HG02852 (cell line): Measurements from ENCODE around the gene SGF29.
"Not testable (repeated sequence)": the region's sequence is repeated elsewhere in the genome, so short reads cannot be mapped to it uniquely, and the experiment has no call there.

Source experiments
- ATAC-seq: cut with Tn5 transposase; IDR thresholded peaks from one replicate; pipeline ENCODE4 v1.9.1; 2021; ENCODE audit warnings: mild to moderate bottlenecking, moderate library complexity; ENCODE audit not compliant: unreplicated experiment

Gene SGF29

DNA sequence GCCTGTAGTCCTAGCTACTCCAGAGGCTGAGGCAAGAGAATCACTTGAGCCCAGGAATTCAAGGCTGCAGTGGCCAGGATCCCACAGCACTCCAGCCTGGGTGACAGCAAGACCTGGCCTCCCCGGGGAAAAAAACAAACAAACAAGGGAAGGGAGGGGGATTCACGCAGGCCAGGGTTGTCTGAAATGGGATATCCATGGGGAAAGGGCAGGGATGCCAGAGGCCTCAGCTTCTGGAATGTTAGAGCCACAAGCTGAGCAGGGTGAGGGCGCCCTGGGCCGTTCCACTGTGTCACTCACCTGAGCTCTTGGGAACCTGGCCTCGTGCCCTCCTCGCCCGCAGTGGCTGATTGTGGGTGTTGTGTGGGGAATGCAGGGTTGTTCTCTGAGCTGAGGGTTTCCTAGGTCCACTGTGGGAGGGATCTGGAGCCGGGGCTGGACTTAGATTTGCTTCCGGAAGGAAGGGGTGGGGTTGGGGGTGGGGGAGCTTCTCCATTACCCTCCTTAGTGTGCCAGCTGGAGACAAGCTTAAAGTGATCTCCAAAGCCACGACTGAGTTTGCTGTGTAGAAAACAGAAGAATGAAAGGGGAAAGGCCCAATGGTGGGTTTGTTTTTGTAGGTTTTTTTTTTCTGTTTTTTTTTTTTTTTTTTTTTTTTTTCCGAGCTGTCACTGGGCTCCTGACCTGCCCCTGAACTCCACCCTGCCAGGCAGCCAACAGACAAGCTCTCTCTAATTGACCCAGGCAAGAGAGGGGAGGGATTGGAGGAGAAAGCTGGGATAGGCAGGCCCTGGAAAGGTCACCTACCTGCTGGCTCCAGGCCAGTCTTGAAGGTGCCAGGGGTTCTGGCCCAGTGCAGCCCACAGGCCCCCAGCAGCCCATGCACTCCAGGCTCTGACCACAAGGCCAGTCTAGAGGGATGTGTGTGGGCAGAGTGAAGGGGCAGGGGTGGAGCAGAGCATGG, 56.2 kb downstream of the SGF29 start, which contains the start of gene SULT1A1:
TSS of gene SULT1A1 (minus strand) at position 414 of the 964 bp plus-strand sequence. CDS start 1,189 bp downstream, outside the sequence.
- no peak for ATAC-seq

- no peak for ATAC-seq
Measured at GRCh38 chr16:28610595-28611191, 57.0 kb downstream of the SGF29 start.

DNA sequence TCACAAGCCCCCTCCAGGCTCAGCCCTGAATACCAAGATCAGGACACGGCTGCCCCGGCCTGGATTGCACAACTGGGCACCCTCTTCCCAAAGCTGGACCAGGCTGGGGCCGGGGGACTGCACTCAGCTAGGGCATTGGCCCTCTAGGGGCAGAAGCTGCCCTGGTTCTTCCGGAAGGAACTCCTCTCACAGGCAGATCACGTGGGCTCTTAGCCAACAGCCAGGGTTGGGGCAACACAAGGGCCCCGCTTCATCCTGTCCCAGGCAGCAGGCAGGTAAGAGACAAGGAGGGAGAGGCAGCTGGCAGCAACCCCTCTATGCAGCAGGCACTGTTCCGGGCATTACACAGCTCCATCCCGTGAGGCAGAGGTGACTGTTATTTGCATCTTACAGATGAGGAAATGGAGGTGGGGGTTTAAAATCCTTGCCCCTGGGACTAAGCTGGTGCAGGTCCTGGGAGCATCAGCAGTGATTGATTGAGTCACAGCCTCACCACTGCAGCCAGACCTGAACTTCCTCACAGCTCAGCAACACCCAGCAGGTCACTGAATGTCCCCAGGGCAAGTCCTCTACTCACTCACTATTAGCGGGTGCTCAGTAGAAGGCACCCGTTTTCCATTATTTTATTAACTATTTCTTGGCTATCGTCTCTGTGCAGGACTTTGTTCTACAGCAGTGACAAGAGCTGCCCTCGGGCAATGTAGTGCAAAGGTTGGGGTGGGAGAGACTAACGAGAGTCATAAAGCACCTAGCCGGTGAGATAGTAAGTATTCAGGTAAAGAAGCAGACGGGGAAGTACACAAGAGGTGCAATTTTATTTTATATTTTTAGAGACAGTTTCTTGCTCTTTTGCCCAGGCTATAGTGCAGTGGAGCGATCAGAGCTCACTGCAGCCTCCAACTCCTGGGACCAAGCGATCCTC, 58.9 kb downstream of the SGF29 start:
- not testable (repeated sequence) for ATAC-seq

DNA sequence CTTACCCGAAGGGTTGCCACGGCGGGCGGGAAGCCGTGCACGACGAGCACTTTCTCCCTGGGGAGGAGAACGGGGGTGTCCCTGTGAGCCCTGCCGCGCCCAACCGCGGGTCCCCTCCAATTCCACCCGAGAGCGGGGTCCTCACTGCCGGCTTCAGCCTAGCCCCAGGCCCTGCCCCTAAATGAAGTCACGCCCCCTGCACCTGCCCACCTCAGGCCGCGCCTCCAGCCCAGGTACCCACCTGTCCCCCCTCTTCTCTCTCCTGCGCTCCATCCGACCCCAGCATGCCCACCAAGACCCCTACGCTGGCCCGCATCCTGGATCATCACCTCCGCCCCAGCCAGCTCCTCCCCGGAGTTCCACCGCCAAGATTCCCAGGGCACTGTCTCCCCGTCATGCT, 60.2 kb downstream of the SGF29 start:
- ATAC-seq: not testable (repeated sequence)

GRCh38 chr16:28614561-28614960, 60.8 kb downstream of the SGF29 start:
- ATAC-seq: not testable (repeated sequence)

DNA sequence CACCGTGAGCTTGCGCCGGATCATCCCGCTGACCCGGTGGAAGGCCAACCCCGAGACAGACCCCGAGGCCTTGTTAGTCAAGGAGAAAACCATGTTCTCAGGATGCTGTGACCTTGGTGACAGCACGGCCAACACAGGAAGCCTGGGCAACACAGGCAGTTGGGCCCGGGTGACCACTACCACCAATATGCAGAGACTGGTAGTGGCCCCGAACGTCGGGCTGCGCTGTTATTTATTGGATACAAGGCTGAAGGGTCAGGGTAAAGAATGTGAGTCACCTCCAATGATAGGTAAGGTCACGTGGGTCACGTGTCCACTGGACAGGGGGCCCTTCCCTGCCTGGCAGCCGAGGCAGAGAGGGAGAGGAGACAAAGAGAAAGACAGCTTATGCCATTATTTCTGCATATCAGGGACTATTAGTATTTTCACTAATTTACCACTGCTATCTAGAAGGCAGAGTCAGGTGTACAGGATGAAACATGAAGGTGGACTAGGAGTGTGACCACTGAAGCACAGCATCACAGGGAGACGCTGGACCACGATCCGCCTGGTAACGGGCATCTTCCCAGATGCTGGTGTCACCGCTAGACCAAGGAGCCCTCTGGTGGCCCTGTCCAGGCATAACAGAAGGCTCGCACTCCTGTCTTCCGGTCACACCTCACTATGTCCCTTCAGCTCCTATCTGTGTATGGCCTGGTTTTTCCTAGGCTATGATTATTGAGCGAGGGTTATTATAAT, 61.9 kb downstream of the SGF29 start:
- not testable (repeated sequence) for ATAC-seq

DNA sequence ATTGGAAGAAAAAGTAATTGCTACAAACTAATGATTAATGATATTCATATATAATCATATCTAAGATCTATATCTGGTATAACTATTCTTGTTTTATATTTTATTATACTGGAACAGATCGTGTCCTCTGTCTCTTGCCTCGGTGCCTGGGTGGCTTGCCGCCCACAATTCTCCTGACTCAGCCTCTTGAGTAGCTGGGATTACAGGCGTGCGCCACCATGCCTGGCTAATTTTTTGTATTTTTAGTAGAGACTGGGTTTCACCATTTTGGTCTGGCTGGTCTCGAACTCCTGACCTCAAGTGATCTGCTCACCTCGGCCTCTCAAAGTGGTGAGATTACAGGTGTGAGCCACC, 62.5 kb downstream of the SGF29 start:
- not testable (repeated sequence) for ATAC-seq

DNA sequence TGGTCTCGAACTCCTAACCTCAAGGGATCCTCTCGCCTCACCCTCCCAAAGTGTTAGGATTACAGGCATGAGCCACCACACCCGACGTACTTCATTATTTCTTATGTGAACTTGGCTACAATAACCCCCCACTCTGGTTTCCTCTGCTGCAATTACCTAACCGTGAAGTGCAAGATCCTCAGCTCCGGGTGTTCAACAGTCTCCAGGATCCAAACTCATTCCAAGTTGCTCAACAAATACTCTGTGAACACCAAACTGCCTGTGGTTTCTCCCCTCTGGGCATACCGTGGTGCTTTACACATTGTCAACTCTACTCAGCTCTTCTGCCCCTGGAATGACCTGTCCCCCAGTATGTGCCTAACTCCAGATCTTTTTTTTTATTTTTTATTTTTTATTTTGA, 62.9 kb downstream of the SGF29 start:
- ATAC-seq: no peak

GRCh38 chr16:28617874-28618273, 64.2 kb downstream of the SGF29 start:
- ATAC-seq: no peak

DNA sequence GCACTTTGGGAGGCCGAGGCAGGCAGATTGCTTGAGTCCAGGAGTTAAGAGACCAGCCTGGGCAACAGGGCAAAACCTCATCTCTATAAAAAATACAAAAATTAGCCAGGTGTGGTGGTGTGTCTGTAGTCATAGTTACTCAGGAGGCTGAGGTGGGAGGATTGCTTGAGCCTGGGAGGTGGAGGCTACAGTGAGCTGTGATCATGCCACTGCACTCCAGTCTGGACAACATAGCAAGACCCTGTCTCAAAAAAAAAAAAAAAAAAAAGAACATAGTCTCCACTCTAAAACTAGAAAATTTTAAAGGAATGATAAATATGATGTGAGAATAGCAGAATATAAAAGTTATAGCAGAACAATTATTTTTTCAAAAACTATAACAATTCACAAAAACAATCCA, 66.6 kb downstream of the SGF29 start:
- ATAC-seq: not testable (repeated sequence)

- ATAC-seq: no peak
Measured at GRCh38 chr16:28621481-28622155, 67.9 kb downstream of the SGF29 start.

- not testable (repeated sequence) for ATAC-seq
Measured at GRCh38 chr16:28622532-28623171, 68.9 kb downstream of the SGF29 start.

- no peak for ATAC-seq
Measured at GRCh38 chr16:28623172-28623711, 69.5 kb downstream of the SGF29 start.

- not testable (repeated sequence) for ATAC-seq
Measured at GRCh38 chr16:28630905-28631304, 77.2 kb downstream of the SGF29 start.

- not testable (repeated sequence) for ATAC-seq
Measured at GRCh38 chr16:28636093-28636823, 82.5 kb downstream of the SGF29 start.

DNA sequence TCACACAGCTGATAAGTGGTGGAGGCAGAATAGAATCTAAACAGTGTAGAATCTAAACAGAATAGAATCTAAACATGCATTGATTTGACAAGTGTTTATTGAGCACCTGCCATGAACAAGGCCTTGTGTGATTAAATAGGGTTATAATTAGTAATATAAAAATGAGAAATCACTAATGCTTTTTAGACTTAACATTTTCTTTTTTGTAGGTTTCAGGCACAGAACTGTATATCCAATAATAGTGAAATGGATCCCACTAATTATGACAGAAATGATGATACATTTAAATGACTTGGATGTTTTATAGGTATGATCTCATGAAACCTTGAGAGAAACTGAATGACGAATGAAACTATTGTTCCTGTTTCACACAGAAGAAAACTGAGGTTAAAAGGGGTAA, 84.0 kb downstream of the SGF29 start, which contains the start of gene NPIPB8:
TSS of gene NPIPB8 (plus strand) at position 301 of the 400 bp plus-strand sequence. CDS start 296 bp downstream, outside the sequence.
- not testable (repeated sequence) for ATAC-seq

GRCh38 chr16:28638359-28638758, 84.6 kb downstream of the SGF29 start:
- not testable (repeated sequence) for ATAC-seq

DNA sequence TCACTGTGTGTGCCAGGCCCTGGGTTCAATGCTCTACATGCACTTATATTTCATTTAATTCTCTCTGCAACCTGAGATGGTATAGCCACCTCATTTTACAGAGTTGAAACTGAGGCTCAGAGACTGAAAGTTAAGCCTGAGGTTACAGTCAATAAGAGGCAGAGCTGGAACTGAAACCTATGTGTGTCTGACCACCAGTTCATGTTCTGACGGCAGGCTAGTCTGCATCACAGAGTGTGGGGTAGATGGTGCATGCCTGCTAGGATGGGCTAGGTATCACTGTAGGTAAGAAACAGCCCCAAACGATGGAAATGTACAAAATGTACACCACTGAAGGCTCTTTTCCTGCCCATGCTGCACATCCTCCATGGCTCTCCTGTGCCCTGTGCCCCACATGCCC, 86.2 kb downstream of the SGF29 start:
- ATAC-seq: not testable (repeated sequence)
